AG04450 (cell line): ENCODE results near the gene LRRC8D. TPM values are rescaled to one million over a fixed set of nuclear protein-coding genes. Genes with fewer than 3 reads are reported as not detected.

Experiments used
- CTCF ChIA-PET: fragments of 300-600, 350-600 bp; formaldehyde crosslinking; extraction: SDS; loops from one replicate; lab custom pipeline; 2022; ENCODE audit warnings: antibody characterized with exemption, inconsistent platforms; lab: Charles Lee
- POLR2A ChIA-PET: fragments of 350-600 bp; formaldehyde crosslinking; extraction: SDS; loops from one replicate; lab custom pipeline; 2021; ENCODE audit warnings: antibody characterized with exemption, inconsistent platforms; lab: Yijun Ruan, JAX
- DNase-seq: peaks from one replicate; pipeline ENCODE4 v3.0.0-alpha.2; 2011; ENCODE audit warnings: low read depth, low spot score
- H3K27ac ChIP-seq: one replicate; pipeline ENCODE4 v1.5.1; 2012; ENCODE audit warnings: low read depth, low read length, control low read depth
- H3K27me3 ChIP-seq: one replicate; pipeline ENCODE4 v1.6.0; 2012; ENCODE audit warnings: low read length; ENCODE audit not compliant: control insufficient read depth, insufficient read depth
- H3K4me3 ChIP-seq: 2 replicates; pipeline ENCODE4 v1.5.1; 2011; ENCODE audit warnings: mild to moderate bottlenecking, low read depth, low read length, control low read depth
- H3K9me3 ChIP-seq: 2 replicates; pipeline ENCODE4 v1.5.1; 2012; ENCODE audit warnings: low read length; ENCODE audit not compliant: control insufficient read depth, insufficient read depth
- CTCF ChIP-seq: IDR thresholded peaks from 2 replicates; pipeline ENCODE4 v1.5.1; 2011; ENCODE audit warnings: low read depth, low read length, control low read depth, inconsistent platforms
- polyA plus RNA-seq: library from polyadenylated mRNA; depleted of rRNA; stranded (reverse); fragments of >200 nt; gene quantifications from 2 replicates; pipeline ENCODE4 v1.2.3, GENCODE V29; 2011

Gene LRRC8D
- polyA plus RNA-seq, 1 experiment, result 48.7 TPM

GRCh38 chr1:89936694-89937093, 115.9 kb downstream of the LRRC8D start:
- POLR2A ChIA-PET, result interaction anchor here (0.5 kb wide), 1 partner anchor 41 kb away, joined by 8 read pairs; no protein-coding TSS in a partner anchor
- TF ChIP-seq CTCF, result no peak

GRCh38 chr1:89938171-89939055, 117.6 kb downstream of the LRRC8D start:
- H3K4me3 ChIP-seq, result no peak overlapping the region
- CTCF ChIA-PET, result interaction anchor here (1.0 kb wide), 1 partner anchor 49 kb away, joined by 3 read pairs; no protein-coding TSS in a partner anchor
- POLR2A ChIA-PET, result no interaction called here
- H3K9me3 ChIP-seq, result no peaks in the 10 kb centered on the region
- H3K27me3 ChIP-seq, result no peaks in the 10 kb centered on the region
- no peak for DNase-seq
- peak overlapping the region; percentile 47 for H3K27ac ChIP-seq
- TF ChIP-seq CTCF, result no peak

More at GRCh38 chr1:89936694-89937093, 115.9 kb downstream of the LRRC8D start:
- no peak overlapping the region for H3K27ac ChIP-seq
- no peaks in the 10 kb centered on the region for H3K9me3 ChIP-seq
- CTCF ChIA-PET, result no interaction called here
- H3K27me3 ChIP-seq, result no peaks in the 10 kb centered on the region
- DNase-seq, result no peak
- H3K4me3 ChIP-seq, result no peak overlapping the region

GRCh38 chr1:89939059-89939570, 118.3 kb downstream of the LRRC8D start:
- CTCF ChIA-PET, result no interaction called here
- Histone ChIP-seq H3K27ac (no peak overlapping the region), H3K27me3 (no peaks in the 10 kb centered on the region), H3K4me3 (no peak overlapping the region), H3K9me3 (no peaks in the 10 kb centered on the region)
- DNase-seq, result no peak
- POLR2A ChIA-PET, result no interaction called here
- TF ChIP-seq CTCF, result no peak

GRCh38 chr1:89939693-89940438, 119.0 kb downstream of the LRRC8D start:
- no peak for TF ChIP-seq CTCF
- POLR2A ChIA-PET, result no interaction called here
- no peak overlapping the region for H3K27ac ChIP-seq

More at GRCh38 chr1:89939693-89940438, 119.0 kb downstream of the LRRC8D start:
- CTCF ChIA-PET, result no interaction called here
- Histone ChIP-seq H3K4me3 (no peak overlapping the region), H3K27me3 (no peaks in the 10 kb centered on the region), H3K9me3 (no peaks in the 10 kb centered on the region)
- no peak for DNase-seq
